Endothelial cell of umbilical vein (primary cell): ENCODE measurements around the gene RABGAP1. TPM values are rescaled to one million over a fixed set of nuclear protein-coding genes. Genes with fewer than 3 reads are reported as not detected.
A peak's percentile ranks its signal among the peaks of the same experiment; 100 is the strongest.

Experiments used
- BruUV-seq: library from RNA; stranded (reverse); fragments of 400-500 nt; replicated peaks from 2 replicates; lab custom pipeline; 2021; lab: Mats Ljungman, UMichigan
- CTCF ChIA-PET: fragments of 300-600, 350-600 bp; sonication (Branson Sonifier 250); formaldehyde crosslinking; loops from one replicate; lab custom pipeline; 2021; ENCODE audit warnings: antibody characterized with exemption, inconsistent platforms; lab: Charles Lee
- POLR2A ChIA-PET: fragments of 300-600, 350-600 bp; sonication (Branson Sonifier 250); formaldehyde crosslinking; loops from one replicate; lab custom pipeline; 2021; ENCODE audit warnings: antibody characterized with exemption, inconsistent platforms; lab: Charles Lee
- DNase-seq: peaks from one replicate; pipeline ENCODE4 v3.0.0-alpha.2; 2011; ENCODE audit warnings: low read depth, low spot score
- FAIRE-seq: peaks from 2 replicates; lab custom pipeline; 2011; peaks lifted over from hg19 to GRCh38; lab: Jason Lieb, UNC
- H2AFZ ChIP-seq: 2 replicates; pipeline ENCODE4 v1.6.0; 2012; ENCODE audit warnings: low read depth, low read length, control low read depth, inconsistent platforms
- H3K27ac ChIP-seq: 2 replicates; pipeline ENCODE4 v1.5.1; 2011; ENCODE audit warnings: low read depth, mild to moderate bottlenecking, control low read depth, low read length, moderate library complexity; ENCODE audit not compliant: insufficient read depth
- H3K27me3 ChIP-seq, 2 experiments: 2 replicates each; pipeline versions ENCODE4 v1.6.0 to v1.6.1; 2011; ENCODE audit warnings: low read length in 2 of 2, mixed read lengths in 1 of 2; ENCODE audit not compliant: control insufficient read depth in 2 of 2, insufficient read depth in 2 of 2
- H3K36me3 ChIP-seq, 2 experiments: 2 replicates in 1 of 2; 3 replicates in 1 of 2; pipeline ENCODE4 v1.5.1; 2011; ENCODE audit warnings: low read length in 2 of 2, mild to moderate bottlenecking in 1 of 2, moderate library complexity in 1 of 2; ENCODE audit not compliant: control insufficient read depth in 2 of 2, insufficient read depth in 2 of 2; ENCODE audit errors: extremely low read depth in 1 of 2
- H3K4me1 ChIP-seq: 3 replicates; pipeline ENCODE4 v1.5.1; 2011; ENCODE audit warnings: mild to moderate bottlenecking, low read length; ENCODE audit not compliant: control insufficient read depth, insufficient read depth; ENCODE audit errors: extremely low read depth
- H3K4me2 ChIP-seq: 2 replicates; pipeline ENCODE4 v1.6.1; 2011; ENCODE audit warnings: low read length, control low read depth, mixed read lengths; ENCODE audit not compliant: insufficient read depth
- H3K4me3 ChIP-seq, 3 experiments: fragments of 200-600 bp in 1 of 3; sonication (generic), shearing (Covaris generic) in 1 of 3; replicated peaks in 1 of 3; 2 replicates each; pipeline ENCODE4 v1.5.1; 2011 to 2016; ENCODE audit warnings: control low read depth in 3 of 3, low read length in 3 of 3, mild to moderate bottlenecking in 2 of 3, inconsistent platforms in 1 of 3, low read depth in 1 of 3, moderate library complexity in 1 of 3; ENCODE audit not compliant: insufficient read depth in 1 of 3
- H3K79me2 ChIP-seq: 2 replicates; pipeline ENCODE4 v1.6.0; 2012; ENCODE audit warnings: low read length, inconsistent platforms; ENCODE audit not compliant: control insufficient read depth, insufficient read depth
- H3K9ac ChIP-seq: replicated peaks from 2 replicates; pipeline ENCODE3; 2011; ENCODE audit warnings: low read length, control low read depth; ENCODE audit not compliant: insufficient read depth; ENCODE audit errors: extremely low read depth
- H3K9me1 ChIP-seq: replicated peaks from 3 replicates; pipeline ENCODE4 v1.6.0; 2011; ENCODE audit warnings: mild to moderate bottlenecking, low read length; ENCODE audit not compliant: control insufficient read depth, insufficient read depth; ENCODE audit errors: extremely low read depth
- H3K9me3 ChIP-seq: replicated peaks from 2 replicates; pipeline ENCODE4 v1.5.1; 2012; ENCODE audit warnings: low read length, inconsistent platforms; ENCODE audit not compliant: control insufficient read depth, insufficient read depth
- H4K20me1 ChIP-seq: replicated peaks from 2 replicates; pipeline ENCODE3; 2011; ENCODE audit warnings: mild to moderate bottlenecking, low read length; ENCODE audit not compliant: control insufficient read depth, insufficient read depth; ENCODE audit errors: extremely low read depth
- CTCF ChIP-seq, 2 donors: IDR thresholded peaks; 1 replicate in 1 of 2; 2 replicates in 1 of 2; pipeline ENCODE4 v1.5.1; 2011; ENCODE audit warnings: low read length in 2 of 2, mild to moderate bottlenecking in 2 of 2, moderate library complexity in 2 of 2, control low read depth in 1 of 2, inconsistent platforms in 1 of 2, low read depth in 1 of 2; ENCODE audit not compliant: insufficient read depth in 1 of 2; ENCODE audit errors: extremely low read depth in 1 of 2
- EZH2 ChIP-seq: IDR thresholded peaks from 2 replicates; pipeline ENCODE4 v1.6.1; 2012; ENCODE audit warnings: borderline replicate concordance, low read depth, mild to moderate bottlenecking, moderate library complexity, low read length, inconsistent platforms; ENCODE audit not compliant: severe bottlenecking
- JUN ChIP-seq: IDR thresholded peaks from 2 replicates; pipeline ENCODE4 v1.6.1; 2011; ENCODE audit warnings: borderline replicate concordance, low read depth; ENCODE audit not compliant: insufficient read length, insufficient read depth
- MYC ChIP-seq: IDR thresholded peaks from one replicate; pipeline ENCODE4 v1.6.1; 2011; ENCODE audit warnings: mild to moderate bottlenecking, low read depth, low read length
- POLR2A ChIP-seq: IDR thresholded peaks from 2 replicates; pipeline ENCODE4 v1.6.1; 2012; ENCODE audit warnings: low read depth, mild to moderate bottlenecking, control low read depth, low read length
- POLR2AphosphoS5 ChIP-seq: IDR thresholded peaks from 2 replicates; pipeline ENCODE4 v1.6.1; 2012; ENCODE audit warnings: low read depth, mild to moderate bottlenecking, control low read depth, low read length, moderate library complexity; ENCODE audit not compliant: insufficient read depth
- dilution Hi-C: fragments of 300-500 bp; cut with MboI; formaldehyde crosslinking; loops from one replicate; pipeline ENCODE4 v1.15.0; 2019; ENCODE audit warnings: low sequenced_read_pairs; ENCODE audit not compliant: extremely low pct_ligation_motif_present
- intact Hi-C: fragments of 100-400 bp; cut with micrococcal nuclease; formaldehyde crosslinking; loops from one replicate; pipeline ENCODE4 v1.10.0; 2022
- polyA plus RNA-seq, 4 experiments: library from polyadenylated mRNA; depleted of rRNA in 3 of 4; stranded (reverse) in 3 of 4; unstranded in 1 of 4; fragments of >200 nt; gene quantifications; 2 replicates each; pipeline versions ENCODE4 v1.2.1 to v1.2.3, GENCODE V29; 2011 to 2012; ENCODE audit warnings: missing spikeins in 1 of 4
- total RNA-seq: library from RNA; stranded (reverse); gene quantifications from 2 replicates; pipeline ENCODE4 v1.2.3, GENCODE V29; 2021
- TF ChIP-seq, protein P1 (sequence below): IDR thresholded peaks from 2 replicates; pipeline ENCODE4 v1.6.1; 2011; ENCODE audit not compliant: insufficient read depth, insufficient read length

The RABGAP1 gene
- total and polyA plus RNA-seq, 2 donors (not counting 3 experiments of a cell fraction or from before 2014, with no cell fraction given) = 19.0 to 53.6 TPM

GRCh38 chr9:122912964-122913673 lies 27.7 kb upstream of the RABGAP1 start, which contains the start of gene ZBTB6:
Gene ZBTB6 (minus strand): TSS chr9:122913323. CDS start chr9:122912072, 1,251 bp downstream.
- TSS peak; percentile 71 for BruUV-seq
- Histone ChIP-seq H3K4me3 (peak within 1 kb of the TSS; percentile 78 to 99 (median 93)), H3K4me2 (peak within 1 kb of the TSS; percentile 90), H3K4me1 (peaks cover 12% of the 10 kb centered on the region), H2AFZ (peak within 1 kb of the TSS; percentile 38), H3K79me2 (peaks cover 33% of the 10 kb centered on the region), H3K9me3 (no peaks in the 10 kb centered on the region), H3K9ac (peak within 1 kb of the TSS; percentile 77), H3K36me3 (peaks cover 7 to 8% of the 10 kb centered on the region in 2 experiments), H4K20me1 (no peaks in the 10 kb centered on the region), H3K27me3 (no peaks in the 10 kb centered on the region), H3K27ac (peak within 1 kb of the TSS; percentile 60), H3K9me1 (no peaks in the 10 kb centered on the region)
- DNase-seq = peak; percentile 77
- FAIRE-seq = peak; percentile 92
- intact Hi-C loops (loop anchor here (1.0 to 2.0 kb wide), 3 partner anchors 8 to 78 kb away; partner anchors contain the start of genes RC3H2 and ZBTB26), dilution Hi-C loops (no loop called here)
- peak; percentile 64 for TF ChIP-seq POLR2A
- TF ChIP-seq CTCF (IDR thresholded peaks at IDR 0.05; ENCODE audit: extremely low read depth in 1 of 2, insufficient read depth in 1 of 2, low read depth in 1 of 2, low read length in 2 of 2) = no peak
- TF ChIP-seq POLR2AphosphoS5 = peak; percentile 87
- CTCF ChIA-PET = interaction anchor here (0.7 to 2.0 kb wide), 11 partner anchors 9 to 437 kb away, joined by 3 to 10 read pairs (median 3); no protein-coding TSS in a partner anchor
- POLR2A ChIA-PET = interaction anchor here (0.6 to 1.9 kb wide), 8 partner anchors 8 to 85 kb away, joined by 3 to 14 read pairs (median 4); partner anchors contain the start of genes PDCL, RABGAP1 and ZBTB26

GRCh38 chr9:122918310-122918709 lies 22.5 kb upstream of the RABGAP1 start:
- Histone ChIP-seq H2AFZ (no peak overlapping the region), H3K36me3 (peaks cover 0 to 5% of the 10 kb centered on the region in 2 experiments), H3K27ac (no peak overlapping the region), H3K9ac (no peak overlapping the region), H3K4me1 (peaks cover 4% of the 10 kb centered on the region), H3K27me3 (no peaks in the 10 kb centered on the region), H4K20me1 (no peaks in the 10 kb centered on the region), H3K4me2 (no peak overlapping the region), H3K79me2 (peaks cover 2% of the 10 kb centered on the region), H3K9me1 (no peaks in the 10 kb centered on the region), H3K9me3 (no peaks in the 10 kb centered on the region), H3K4me3 (no peak overlapping the region)
- POLR2A ChIA-PET = no interaction called here
- CTCF ChIA-PET = no interaction called here
- intact Hi-C loops (no loop called here), dilution Hi-C loops (no loop called here)
- no peak for DNase-seq
- no peak for TF ChIP-seq MYC
- TF ChIP-seq, protein P1, sequence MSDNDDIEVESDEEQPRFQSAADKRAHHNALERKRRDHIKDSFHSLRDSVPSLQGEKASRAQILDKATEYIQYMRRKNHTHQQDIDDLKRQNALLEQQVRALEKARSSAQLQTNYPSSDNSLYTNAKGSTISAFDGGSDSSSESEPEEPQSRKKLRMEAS = no peak
- no peak for TF ChIP-seq CTCF (IDR thresholded peaks at IDR 0.05; ENCODE audit: extremely low read depth in 1 of 2, insufficient read depth in 1 of 2, low read depth in 1 of 2, low read length in 2 of 2)
- TF ChIP-seq JUN = no peak
- no peak for TF ChIP-seq EZH2
- no TSS peak for BruUV-seq
- FAIRE-seq = no peak
